ENCODE data around the gene GRIK5. TPM values are rescaled to one million over a fixed set of nuclear protein-coding genes. Genes with fewer than 3 reads are reported as not detected.
"Not testable (repeated sequence)": the region's sequence is repeated elsewhere in the genome, so short reads cannot be mapped to it uniquely, and the experiment has no call there.

Gene GRIK5
- total RNA-seq, 1 experiment from 2014 or later = 43.1 TPM

- H3K4me3 Mint-ChIP-seq = no peak overlapping the region
- Histone ChIP-seq H2BK15ac (ENCODE audit: low read depth, low read length) (no peak overlapping the region), H4K20me1 (ENCODE audit: control insufficient read depth, insufficient read depth, insufficient read length) (no peaks in the 10 kb centered on the region), H3K4me1 (ENCODE audit: insufficient read depth, low read length) (no peaks in the 10 kb centered on the region), H4K5ac (ENCODE audit: insufficient read length, low read depth, low read length) (no peak overlapping the region), H3K9ac (ENCODE audit: extremely low read depth, insufficient read length, low read length) (no peak overlapping the region), H3K18ac (ENCODE audit: insufficient read length, low read depth, low read length) (no peak overlapping the region), H2AK5ac (ENCODE audit: insufficient read length, low read length) (no peak overlapping the region), H3T11ph (ENCODE audit: low read length) (no peak overlapping the region), H3K4me2 (ENCODE audit: insufficient read depth, insufficient read length, low read length) (no peak overlapping the region), H3K79me1 (ENCODE audit: insufficient read depth, low read depth, low read length, poor library complexity, severe bottlenecking) (no peaks in the 10 kb centered on the region), H4K8ac (replicated peaks; ENCODE audit: insufficient read length, low read depth, low read length) (no peak overlapping the region), H3K9me3 (ENCODE audit: control insufficient read depth, low read depth, low read length) (no peaks in the 10 kb centered on the region), H3K23ac (ENCODE audit: insufficient read length, low read depth, low read length) (no peak overlapping the region), H3K27ac (ENCODE audit: insufficient read length, low read depth, low read length) (no peak overlapping the region), H3K56ac (ENCODE audit: insufficient read length, low read depth, low read length) (no peak overlapping the region), H3K27me3 (ENCODE audit: insufficient read depth, low read length) (no peaks in the 10 kb centered on the region), H3K79me2 (ENCODE audit: insufficient read depth, low read length) (no peaks in the 10 kb centered on the region), H3K23me2 (ENCODE audit: insufficient read length, low read depth, low read length, poor library complexity, severe bottlenecking) (no peaks in the 10 kb centered on the region), H3K14ac (ENCODE audit: insufficient read depth, low read length) (no peak overlapping the region), H2BK5ac (ENCODE audit: insufficient read length, low read length) (no peak overlapping the region), H2BK12ac (ENCODE audit: insufficient read length, low read depth, low read length) (no peak overlapping the region), H2BK120ac (ENCODE audit: low read depth, low read length, poor library complexity, severe bottlenecking) (no peak overlapping the region), H4K91ac (ENCODE audit: insufficient read length, low read depth, low read length) (no peak overlapping the region), H2AFZ (ENCODE audit: low read length) (no peak overlapping the region), H3K4ac (ENCODE audit: low read depth, low read length) (no peak overlapping the region), H2BK20ac (ENCODE audit: low read depth, low read length, poor library complexity, severe bottlenecking) (no peak overlapping the region)
- no peak overlapping the region for H3K27ac Mint-ChIP-seq
- TF ChIP-seq CTCF (conservative IDR thresholded peaks at IDR 0.05) = no peak
- DNase-seq = no peak
- peaks cover 25 to 79% (median 75%) of the 10 kb centered on the region in 3 experiments for H3K36me3 Mint-ChIP-seq (ENCODE audit: insufficient read depth in 1 of 3, low read depth in 3 of 3)
- no peaks in the 10 kb centered on the region for H3K27me3 Mint-ChIP-seq (ENCODE audit: low read depth)
- H3K4me1 Mint-ChIP-seq = no peaks in the 10 kb centered on the region
- no CpG with 5 or more reads among the region's 30 CpGs for WGBS (ENCODE audit: extremely low coverage, insufficient read length, low lambda C conversion rate)
- H3K9me3 Mint-ChIP-seq = no peaks in the 10 kb centered on the region
Measured at GRCh38 chr19:42042455-42043170, 27.4 kb downstream of the GRIK5 start.

- H3K14ac ChIP-seq (ENCODE audit: insufficient read depth, low read length); H2BK12ac ChIP-seq (ENCODE audit: insufficient read length, low read depth, low read length); H2AFZ ChIP-seq (ENCODE audit: low read length); H4K20me1 ChIP-seq (ENCODE audit: control insufficient read depth, insufficient read depth, insufficient read length); H3K9me3 ChIP-seq (ENCODE audit: control insufficient read depth, low read depth, low read length); H3K79me2 ChIP-seq (ENCODE audit: insufficient read depth, low read length); H3K27me3 Mint-ChIP-seq (ENCODE audit: low read depth); H3K27me3 ChIP-seq (ENCODE audit: insufficient read depth, low read length); H3K56ac ChIP-seq (ENCODE audit: insufficient read length, low read depth, low read length); H2AK5ac ChIP-seq (ENCODE audit: insufficient read length, low read length); H2BK15ac ChIP-seq (ENCODE audit: low read depth, low read length); H2BK120ac ChIP-seq (ENCODE audit: low read depth, low read length, poor library complexity, severe bottlenecking); H3K4me2 ChIP-seq (ENCODE audit: insufficient read depth, insufficient read length, low read length); H3K4ac ChIP-seq (ENCODE audit: low read depth, low read length); H3K9me3 Mint-ChIP-seq; H3K23ac ChIP-seq (ENCODE audit: insufficient read length, low read depth, low read length); H3K4me3 Mint-ChIP-seq; H3K79me1 ChIP-seq (ENCODE audit: insufficient read depth, low read depth, low read length, poor library complexity, severe bottlenecking); H3K27ac Mint-ChIP-seq; H3K4me1 Mint-ChIP-seq; H3K18ac ChIP-seq (ENCODE audit: insufficient read length, low read depth, low read length); H2BK5ac ChIP-seq (ENCODE audit: insufficient read length, low read length); H3K23me2 ChIP-seq (ENCODE audit: insufficient read length, low read depth, low read length, poor library complexity, severe bottlenecking); H3K9ac ChIP-seq (ENCODE audit: extremely low read depth, insufficient read length, low read length); H3K4me1 ChIP-seq (ENCODE audit: insufficient read depth, low read length); H3K27ac ChIP-seq (ENCODE audit: insufficient read length, low read depth, low read length); H4K5ac ChIP-seq (ENCODE audit: insufficient read length, low read depth, low read length); H4K8ac ChIP-seq (replicated peaks; ENCODE audit: insufficient read length, low read depth, low read length); H3T11ph ChIP-seq (ENCODE audit: low read length); H2BK20ac ChIP-seq (ENCODE audit: low read depth, low read length, poor library complexity, severe bottlenecking); DNase-seq; H4K91ac ChIP-seq (ENCODE audit: insufficient read length, low read depth, low read length): not testable (repeated sequence)
- no CpG with 5 or more reads among the region's 9 CpGs for WGBS (ENCODE audit: extremely low coverage, insufficient read length, low lambda C conversion rate)
- peaks cover 33 to 76% (median 65%) of the 10 kb centered on the region in 3 experiments for H3K36me3 Mint-ChIP-seq (ENCODE audit: insufficient read depth in 1 of 3, low read depth in 3 of 3)
Measured at GRCh38 chr19:42040491-42040890, 29.5 kb downstream of the GRIK5 start.

Measured in H9 (cell line).